IMR-90 (cell line): ENCODE data around the gene FTL. TPM values are rescaled to one million over a fixed set of nuclear protein-coding genes. Genes with fewer than 3 reads are reported as not detected.

Experiments
- ATAC-seq: fragments of 200-7000 bp; cut with Tn5 transposase; 2 replicates; pipeline ENCODE4 v1.9.1; 2020; ENCODE audit warnings: low read depth, mild to moderate bottlenecking, moderate library complexity
- BruUV-seq: library from RNA; stranded (reverse); fragments of 400-500 nt; replicated peaks from 2 replicates; lab custom pipeline; 2021; lab: Mats Ljungman, UMichigan
- CTCF ChIA-PET: fragments of 300-600 bp; formaldehyde crosslinking; extraction: SDS; loops from one replicate; lab custom pipeline; 2021; ENCODE audit warnings: antibody characterized with exemption; lab: Yijun Ruan, JAX
- POLR2A ChIA-PET: fragments of 300-600 bp; sonication (Branson Sonifier 250); formaldehyde crosslinking; loops from one replicate; lab custom pipeline; 2022; ENCODE audit warnings: antibody characterized with exemption; ENCODE audit not compliant: unreplicated experiment; lab: Charles Lee
- DNase-seq: peaks from one replicate; pipeline ENCODE4 v3.0.0; 2013
- H2AFZ ChIP-seq: replicated peaks from 2 replicates; pipeline ENCODE3; 2013; ENCODE audit warnings: low read length, mild to moderate bottlenecking; ENCODE audit not compliant: poor library complexity
- H2AK5ac ChIP-seq: 2 replicates; pipeline ENCODE4 v1.6.1; 2013; ENCODE audit warnings: low read depth, low read length, inconsistent platforms
- H2AK9ac ChIP-seq: replicated peaks from 2 replicates; pipeline ENCODE3; 2013; ENCODE audit warnings: mild to moderate bottlenecking, low read depth, low read length, moderate library complexity; ENCODE audit not compliant: poor library complexity
- H2BK120ac ChIP-seq: 2 replicates; pipeline ENCODE4 v1.6.1; 2013; ENCODE audit warnings: low read depth, low read length, inconsistent platforms
- H2BK15ac ChIP-seq: 3 replicates; pipeline ENCODE4 v1.6.1; 2013; ENCODE audit warnings: low read depth, low read length, inconsistent platforms
- H2BK20ac ChIP-seq: 2 replicates; pipeline ENCODE4 v1.6.1; 2013; ENCODE audit warnings: low read depth, mild to moderate bottlenecking, inconsistent platforms, low read length, moderate library complexity
- H2BK5ac ChIP-seq: 2 replicates; pipeline ENCODE4 v1.6.1; 2013; ENCODE audit warnings: mild to moderate bottlenecking, low read depth, low read length, inconsistent platforms; ENCODE audit not compliant: poor library complexity, severe bottlenecking
- H3K14ac ChIP-seq: replicated peaks from 2 replicates; pipeline ENCODE4 v1.6.1; 2013; ENCODE audit warnings: low read depth, low read length, inconsistent platforms
- H3K18ac ChIP-seq: 2 replicates; pipeline ENCODE4 v1.6.1; 2013; ENCODE audit warnings: low read depth, low read length, control low read depth
- H3K23ac ChIP-seq: 2 replicates; pipeline ENCODE4 v1.6.1; 2013; ENCODE audit warnings: low read depth, low read length, inconsistent platforms
- H3K27ac ChIP-seq: 2 replicates; pipeline ENCODE4 v1.5.1; 2013; ENCODE audit warnings: mild to moderate bottlenecking, control low read depth, low read length; ENCODE audit not compliant: insufficient read depth
- H3K27me3 ChIP-seq: 2 replicates; pipeline ENCODE4 v1.6.1; 2013; ENCODE audit warnings: low read length; ENCODE audit not compliant: control insufficient read depth, insufficient read depth
- H3K36me3 ChIP-seq: 2 replicates; pipeline ENCODE4 v1.6.1; 2013; ENCODE audit warnings: low read length, mixed read lengths; ENCODE audit not compliant: control insufficient read depth, insufficient read depth
- H3K4ac ChIP-seq: 2 replicates; pipeline ENCODE4 v1.6.1; 2013; ENCODE audit warnings: low read depth, low read length, inconsistent platforms
- H3K4me1 ChIP-seq: 2 replicates; pipeline ENCODE4 v1.6.1; 2013; ENCODE audit warnings: low read length, mixed read lengths; ENCODE audit not compliant: control insufficient read depth, insufficient read depth
- H3K4me2 ChIP-seq: 2 replicates; pipeline ENCODE4 v1.6.1; 2013; ENCODE audit warnings: low read depth, mild to moderate bottlenecking, control low read depth, low read length, moderate library complexity
- H3K4me3 ChIP-seq: 2 replicates; pipeline ENCODE4 v1.5.1; 2013; ENCODE audit warnings: low read depth, mild to moderate bottlenecking, control low read depth, low read length, moderate library complexity; ENCODE audit not compliant: insufficient read depth
- H3K56ac ChIP-seq: 2 replicates; pipeline ENCODE4 v1.6.1; 2013; ENCODE audit warnings: low read length, inconsistent platforms; ENCODE audit not compliant: insufficient read depth; ENCODE audit errors: extremely low read depth
- H3K79me1 ChIP-seq, 2 experiments: 2 replicates each; pipeline ENCODE4 v1.6.1; 2013; ENCODE audit warnings: low read length in 2 of 2, inconsistent platforms in 1 of 2, low read depth in 1 of 2
- H3K9ac ChIP-seq: 2 replicates; pipeline ENCODE4 v1.6.1; 2013; ENCODE audit warnings: low read depth, low read length, control low read depth
- H3K9me1 ChIP-seq: 2 replicates; pipeline ENCODE4 v1.6.1; 2013; ENCODE audit warnings: low read length, inconsistent platforms; ENCODE audit not compliant: insufficient read depth
- H3K9me3 ChIP-seq: 2 replicates; pipeline ENCODE4 v1.6.1; 2013; ENCODE audit warnings: low read length; ENCODE audit not compliant: control insufficient read depth, insufficient read depth
- H4K20me1 ChIP-seq: 2 replicates; pipeline ENCODE4 v1.6.1; 2013; ENCODE audit warnings: low read length, inconsistent platforms; ENCODE audit not compliant: insufficient read depth
- H4K5ac ChIP-seq: 2 replicates; pipeline ENCODE4 v1.6.1; 2013; ENCODE audit warnings: mild to moderate bottlenecking, low read depth, low read length, control low read depth
- H4K8ac ChIP-seq, 2 experiments: 2 replicates each; pipeline ENCODE4 v1.6.1; 2013; ENCODE audit warnings: low read depth in 2 of 2, low read length in 2 of 2, control low read depth in 1 of 2, inconsistent platforms in 1 of 2
- H4K91ac ChIP-seq: 2 replicates; pipeline ENCODE4 v1.6.1; 2013; ENCODE audit warnings: low read depth, low read length, inconsistent platforms; ENCODE audit not compliant: insufficient read depth
- CTCF ChIP-seq: conservative IDR thresholded peaks from 2 replicates; pipeline ENCODE4 v1.5.1; 2012; ENCODE audit warnings: mild to moderate bottlenecking, low read depth, low read length, improper control_type of control experiment
- POLR2A ChIP-seq: IDR thresholded peaks from 2 replicates; pipeline ENCODE4 v1.6.1; 2012; ENCODE audit warnings: mild to moderate bottlenecking, low read depth, low read length
- RCOR1 ChIP-seq: IDR thresholded peaks from 2 replicates; pipeline ENCODE4 v1.6.1; 2012; ENCODE audit warnings: mild to moderate bottlenecking, low read length, improper control_type of control experiment; ENCODE audit not compliant: insufficient replicate concordance
- WGBS, 2 experiments: methylation state at CpG; one replicate each; pipeline versions ENCODE4 v1.1.5 to v1.1.7; 2013; ENCODE audit warnings: missing lambda C conversion rate in 2 of 2; ENCODE audit not compliant: insufficient read length in 1 of 2; ENCODE audit errors: extremely low coverage in 2 of 2; 5-methylcytosine and 5-hydroxymethylcytosine counted together
- dilution Hi-C: fragments of 300-500 bp; cut with HindIII; formaldehyde crosslinking; loops from one replicate; pipeline ENCODE4 v1.14.3; 2018; ENCODE audit warnings: low sequenced_read_pairs; ENCODE audit not compliant: unreplicated experiment
- in situ Hi-C: fragments of 300-500 bp; cut with MboI; formaldehyde crosslinking; loops from 3 replicates; pipeline ENCODE4 v1.14.3; 2019; ENCODE audit warnings: low sequenced_read_pairs, inconsistent platforms, mixed read lengths
- intact Hi-C: fragments of 100-400 bp; cut with micrococcal nuclease; formaldehyde crosslinking; loops from 2 replicates; pipeline ENCODE4 v1.10.0; 2022
- polyA plus RNA-seq, 3 experiments: library from polyadenylated mRNA; depleted of rRNA; stranded (reverse); fragments of >200 nt; gene quantifications; 2 replicates each; pipeline ENCODE4 v1.2.3, GENCODE V29; 2012; ENCODE audit warnings: low replicate concordance in 1 of 3
- total RNA-seq: library from RNA; depleted of rRNA; stranded (reverse); fragments of >200 nt; gene quantifications from 2 replicates; pipeline ENCODE4 v1.2.3, GENCODE V29; 2012

Gene FTL
- total and polyA plus RNA-seq, 2 of the 4 experiments (the other 2 are of a cell fraction), result 1,057 to 2,944 TPM

GRCh38 chr19:48950159-48950558 is 14.9 kb upstream of the FTL start:
- Histone ChIP-seq H3K4me2 (no peak overlapping the region), H2AFZ (no peak overlapping the region), H3K36me3 (no peaks in the 10 kb centered on the region), H3K79me1 (peaks cover under 1 to 3% of the 10 kb centered on the region in 2 experiments; a peak in 3 of 4 replicates), H3K9me3 (peaks cover 5% of the 10 kb centered on the region; the same call in 1 of the 2 replicates), H3K23ac (no peak overlapping the region), H2BK20ac (no peak overlapping the region), H3K9ac (no peak overlapping the region), H3K27ac (no peak overlapping the region), H2BK120ac (no peak overlapping the region), H2BK5ac (no peak overlapping the region), H3K56ac (no peak overlapping the region), H4K91ac (no peak overlapping the region), H3K4me1 (no peaks in the 10 kb centered on the region), H3K4ac (no peak overlapping the region), H3K9me1 (no peaks in the 10 kb centered on the region), H4K8ac (no peak overlapping the region; a peak in 1 of 4 replicates), H2BK15ac (no peak overlapping the region), H2AK5ac (no peak overlapping the region), H2AK9ac (no peak overlapping the region), H4K5ac (no peak overlapping the region), H4K20me1 (no peaks in the 10 kb centered on the region), H3K18ac (no peak overlapping the region), H3K14ac (no peak overlapping the region), H3K27me3 (no peaks in the 10 kb centered on the region), H3K4me3 (no peak overlapping the region)
- ChIA-PET CTCF (interaction anchor here (2.4 kb wide), 1 partner anchor 20 kb away, joined by 8 read pairs; no protein-coding TSS in a partner anchor), POLR2A (no interaction called here)
- intact Hi-C loops (no loop called here), dilution Hi-C loops (no loop called here), in situ Hi-C loops (no loop called here)
- no peak for ATAC-seq
- TF ChIP-seq CTCF (no peak), RCOR1 (no peak), POLR2A (no peak)
- WGBS, 2 experiments, result no CpG with 5 or more reads among the region's 3 CpGs
- no peak for DNase-seq
- no TSS peak for BruUV-seq
